ENCODE results near the gene MMRN2. TPM values are rescaled to one million over a fixed set of nuclear protein-coding genes. Genes with fewer than 3 reads are reported as not detected.
A peak's percentile ranks its signal among the peaks of the same experiment; 100 is the strongest.
"Not testable (repeated sequence)": the region's sequence is repeated elsewhere in the genome, so short reads cannot be mapped to it uniquely, and the experiment has no call there.

Gene MMRN2
- total RNA-seq: 6.5 to 9.8 TPM (median 7.2 TPM) in 3 replicates

GRCh38 chr10:86957471-86958115 lies at the start of gene MMRN2:
Gene MMRN2 (minus strand): TSS chr10:86957615. CDS start chr10:86957541, 74 bp downstream.
- Mint-ChIP-seq H3K9me3 (peaks cover 6% of the 10 kb centered on the region), H3K27ac (peak within 1 kb of the TSS; percentile 87), H3K27me3 (ENCODE audit: low read depth) (no peaks in the 10 kb centered on the region), H3K4me3 (peak within 1 kb of the TSS; percentile 66), H3K36me3 (peaks cover under 1% of the 10 kb centered on the region), H3K4me1 (peaks cover 56% of the 10 kb centered on the region)
- no peak for DNase-seq (ENCODE audit: low spot score in 2 of 2, unreplicated experiment in 2 of 2)
- no peak for TF ChIP-seq CTCF (IDR thresholded peaks at IDR 0.05; ENCODE audit: unreplicated experiment)

GRCh38 chr10:87007124-87007523 lies 49.7 kb upstream of the MMRN2 start:
- not testable (repeated sequence) for H3K36me3 Mint-ChIP-seq; H3K27me3 Mint-ChIP-seq (ENCODE audit: low read depth); H3K27ac Mint-ChIP-seq; H3K4me1 Mint-ChIP-seq; H3K4me3 Mint-ChIP-seq; H3K9me3 Mint-ChIP-seq; DNase-seq (ENCODE audit: low spot score in 2 of 2, unreplicated experiment in 2 of 2)

GRCh38 chr10:87000491-87000890 lies 43.1 kb upstream of the MMRN2 start:
- no peak for TF ChIP-seq CTCF (IDR thresholded peaks at IDR 0.05; ENCODE audit: unreplicated experiment)
- Mint-ChIP-seq H3K4me3 (no peak overlapping the region), H3K36me3 (no peaks in the 10 kb centered on the region), H3K4me1 (no peaks in the 10 kb centered on the region), H3K9me3 (no peaks in the 10 kb centered on the region), H3K27me3 (ENCODE audit: low read depth) (no peaks in the 10 kb centered on the region), H3K27ac (no peak overlapping the region)
- DNase-seq (ENCODE audit: low spot score in 2 of 2, unreplicated experiment in 2 of 2): no peak

- not testable (repeated sequence) for H3K36me3 Mint-ChIP-seq; DNase-seq (ENCODE audit: low spot score in 2 of 2, unreplicated experiment in 2 of 2); H3K4me3 Mint-ChIP-seq; H3K9me3 Mint-ChIP-seq; H3K27ac Mint-ChIP-seq; H3K27me3 Mint-ChIP-seq (ENCODE audit: low read depth); H3K4me1 Mint-ChIP-seq
These were observed 42.5 kb upstream of the MMRN2 start for GRCh38 chr10:86999802-87000403.

GRCh38 chr10:86992929-86993328 lies 35.5 kb upstream of the MMRN2 start:
- Mint-ChIP-seq H3K27me3 (ENCODE audit: low read depth) (no peaks in the 10 kb centered on the region), H3K4me1 (peaks cover 10% of the 10 kb centered on the region), H3K4me3 (no peak overlapping the region), H3K36me3 (no peaks in the 10 kb centered on the region), H3K9me3 (no peaks in the 10 kb centered on the region), H3K27ac (no peak overlapping the region)
- no peak for TF ChIP-seq CTCF (IDR thresholded peaks at IDR 0.05; ENCODE audit: unreplicated experiment)
- DNase-seq (ENCODE audit: low spot score in 2 of 2, unreplicated experiment in 2 of 2): no peak

GRCh38 chr10:86992456-86992855 lies 35.0 kb upstream of the MMRN2 start:
- Mint-ChIP-seq H3K4me3 (no peak overlapping the region), H3K36me3 (no peaks in the 10 kb centered on the region), H3K4me1 (peaks cover 10% of the 10 kb centered on the region), H3K27me3 (ENCODE audit: low read depth) (no peaks in the 10 kb centered on the region), H3K9me3 (no peaks in the 10 kb centered on the region), H3K27ac (no peak overlapping the region)
- DNase-seq (ENCODE audit: low spot score in 2 of 2, unreplicated experiment in 2 of 2): no peak
- TF ChIP-seq CTCF (IDR thresholded peaks at IDR 0.05; ENCODE audit: unreplicated experiment): no peak

- not testable (repeated sequence) for H3K27me3 Mint-ChIP-seq (ENCODE audit: low read depth); H3K27ac Mint-ChIP-seq; H3K36me3 Mint-ChIP-seq; H3K4me1 Mint-ChIP-seq; DNase-seq (ENCODE audit: low spot score in 2 of 2, unreplicated experiment in 2 of 2); H3K9me3 Mint-ChIP-seq; H3K4me3 Mint-ChIP-seq
These were observed 33.9 kb upstream of the MMRN2 start for GRCh38 chr10:86991362-86991761.
